ENCODE results near the gene MYRF. TPM values are rescaled to one million over a fixed set of nuclear protein-coding genes. Genes with fewer than 3 reads are reported as not detected.

MYRF gene
- total RNA-seq, 1 donor from 2014 or later: 39.5 TPM

DNA sequence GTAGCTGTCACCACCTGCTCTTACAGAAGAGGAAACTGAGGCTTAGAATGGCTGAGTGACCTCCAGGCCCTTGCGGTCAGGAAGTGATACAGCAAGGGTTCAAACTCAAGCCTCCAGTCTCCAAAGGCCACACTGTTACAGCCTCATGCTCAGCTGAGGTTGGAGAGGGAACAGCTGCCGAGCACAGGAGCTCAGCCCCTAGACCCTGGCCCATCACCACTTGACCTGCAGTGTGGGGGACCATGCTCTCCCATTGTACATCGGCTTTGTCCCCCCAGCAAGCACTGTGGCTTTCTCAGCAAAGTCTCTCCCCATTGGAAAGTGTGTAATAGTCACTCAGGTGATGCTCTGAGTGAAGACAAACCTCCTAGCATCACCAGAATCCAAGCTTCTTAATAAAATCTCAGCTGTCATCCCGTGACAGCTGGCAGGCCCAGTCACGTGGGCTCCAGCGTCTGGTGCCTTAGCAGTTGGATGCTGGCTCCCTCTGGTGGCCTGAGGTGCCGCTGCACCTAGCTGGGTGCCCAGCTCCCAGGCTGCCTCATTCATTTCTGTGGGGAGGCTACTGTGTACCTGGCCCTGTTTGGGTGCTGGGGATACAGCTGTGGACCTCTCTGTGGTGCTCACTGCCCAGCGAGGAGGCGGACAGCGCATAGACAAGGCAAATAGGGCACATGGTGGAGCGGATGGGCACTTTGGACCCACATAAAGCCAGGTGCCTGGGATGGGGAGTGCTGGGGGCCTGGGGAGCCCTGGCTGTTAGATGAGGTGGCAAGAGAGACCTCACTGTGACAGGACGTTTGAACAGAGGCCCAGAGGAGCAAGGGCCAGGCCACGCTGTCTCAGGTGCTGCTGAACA is 19.1 kb upstream of the MYRF start:
- H3K4me3 Mint-ChIP-seq (ENCODE audit: unreplicated experiment): no peak overlapping the region
- H3K36me3 Mint-ChIP-seq (ENCODE audit: low read depth, unreplicated experiment): peaks cover 8% of the 10 kb centered on the region
- H3K9me3 Mint-ChIP-seq (ENCODE audit: unreplicated experiment): no peaks in the 10 kb centered on the region
- DNase-seq (ENCODE audit: low read depth): peak; percentile 50
- no peak overlapping the region for H3K4me3 ChIP-seq (ENCODE audit: insufficient read depth, low read depth, low read length)
- peaks cover 14% of the 10 kb centered on the region for H4K20me1 ChIP-seq (ENCODE audit: insufficient read depth, low read length)
- peaks cover 9% of the 10 kb centered on the region for H3K36me3 ChIP-seq (ENCODE audit: insufficient read depth, low read length)
- no peak overlapping the region for H3K27ac Mint-ChIP-seq (ENCODE audit: unreplicated experiment)
- peaks cover 20% of the 10 kb centered on the region for H3K4me1 ChIP-seq (ENCODE audit: insufficient read depth, low read length)
- H3K27ac ChIP-seq (ENCODE audit: low read depth, low read length): no peak overlapping the region
- H3K4me1 Mint-ChIP-seq (ENCODE audit: low read depth, unreplicated experiment): peaks cover 12% of the 10 kb centered on the region
- peak; percentile 50 for FAIRE-seq
- TF ChIP-seq, protein P1, sequence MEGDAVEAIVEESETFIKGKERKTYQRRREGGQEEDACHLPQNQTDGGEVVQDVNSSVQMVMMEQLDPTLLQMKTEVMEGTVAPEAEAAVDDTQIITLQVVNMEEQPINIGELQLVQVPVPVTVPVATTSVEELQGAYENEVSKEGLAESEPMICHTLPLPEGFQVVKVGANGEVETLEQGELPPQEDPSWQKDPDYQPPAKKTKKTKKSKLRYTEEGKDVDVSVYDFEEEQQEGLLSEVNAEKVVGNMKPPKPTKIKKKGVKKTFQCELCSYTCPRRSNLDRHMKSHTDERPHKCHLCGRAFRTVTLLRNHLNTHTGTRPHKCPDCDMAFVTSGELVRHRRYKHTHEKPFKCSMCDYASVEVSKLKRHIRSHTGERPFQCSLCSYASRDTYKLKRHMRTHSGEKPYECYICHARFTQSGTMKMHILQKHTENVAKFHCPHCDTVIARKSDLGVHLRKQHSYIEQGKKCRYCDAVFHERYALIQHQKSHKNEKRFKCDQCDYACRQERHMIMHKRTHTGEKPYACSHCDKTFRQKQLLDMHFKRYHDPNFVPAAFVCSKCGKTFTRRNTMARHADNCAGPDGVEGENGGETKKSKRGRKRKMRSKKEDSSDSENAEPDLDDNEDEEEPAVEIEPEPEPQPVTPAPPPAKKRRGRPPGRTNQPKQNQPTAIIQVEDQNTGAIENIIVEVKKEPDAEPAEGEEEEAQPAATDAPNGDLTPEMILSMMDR (IDR thresholded peaks at IDR 0.05; ENCODE audit: insufficient read depth, low read depth, low read length): peak; percentile 98
- no peak for TF ChIP-seq EZH2 (IDR thresholded peaks at IDR 0.05; ENCODE audit: insufficient read depth, low read length)
- no peaks in the 10 kb centered on the region for H3K27me3 ChIP-seq (ENCODE audit: insufficient read depth, low read length)
- peak overlapping the region; percentile 28 for H3K9ac ChIP-seq (ENCODE audit: low read length)
- H2AFZ ChIP-seq (ENCODE audit: low read depth, low read length): no peak overlapping the region
- peak overlapping the region; percentile 3 for H3K4me2 ChIP-seq (ENCODE audit: low read length)
- H3K27me3 Mint-ChIP-seq (ENCODE audit: low read depth, unreplicated experiment): peaks cover 7% of the 10 kb centered on the region
- no peaks in the 10 kb centered on the region for H3K79me2 ChIP-seq (ENCODE audit: insufficient read depth, low read length)
- no peaks in the 10 kb centered on the region for H3K9me3 ChIP-seq (ENCODE audit: insufficient read depth, low read depth, low read length)

DNA sequence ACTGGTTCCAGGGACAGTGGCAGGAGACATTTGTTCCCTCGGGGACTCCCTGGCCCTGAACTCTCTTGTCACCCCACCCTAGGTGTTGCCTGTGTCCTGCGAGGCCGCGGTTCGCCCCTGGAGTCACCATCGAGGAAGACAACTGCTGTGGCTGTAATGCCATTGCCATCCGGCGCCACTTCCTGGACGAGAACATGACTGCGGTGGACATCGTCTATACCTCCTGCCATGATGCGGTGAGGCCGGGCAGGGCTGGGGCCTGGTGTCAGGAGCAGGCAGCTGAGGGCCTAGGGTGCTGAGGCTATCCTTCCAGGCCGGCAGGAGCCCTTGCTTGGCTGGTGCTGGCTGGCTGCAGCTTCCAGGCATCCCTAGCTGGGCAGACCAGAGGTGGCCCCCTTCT is 17.7 kb upstream of the MYRF start:
- Mint-ChIP-seq H3K36me3 (ENCODE audit: low read depth, unreplicated experiment) (peaks cover 4% of the 10 kb centered on the region), H3K4me3 (ENCODE audit: unreplicated experiment) (no peak overlapping the region), H3K9me3 (ENCODE audit: unreplicated experiment) (no peaks in the 10 kb centered on the region), H3K4me1 (ENCODE audit: low read depth, unreplicated experiment) (peaks cover 3% of the 10 kb centered on the region), H3K27me3 (ENCODE audit: low read depth, unreplicated experiment) (peaks cover 10% of the 10 kb centered on the region), H3K27ac (ENCODE audit: unreplicated experiment) (no peak overlapping the region)
- no peak overlapping the region for H2AFZ ChIP-seq (ENCODE audit: low read depth, low read length)
- H3K79me2 ChIP-seq (ENCODE audit: insufficient read depth, low read length): no peaks in the 10 kb centered on the region
- H3K27ac ChIP-seq (ENCODE audit: low read depth, low read length): no peak overlapping the region
- H3K9ac ChIP-seq (ENCODE audit: low read length): no peak overlapping the region
- DNase-seq (ENCODE audit: low read depth) (no peak), FAIRE-seq (no peak)
- no peak for TF ChIP-seq EZH2 (IDR thresholded peaks at IDR 0.05; ENCODE audit: insufficient read depth, low read length)
- TF ChIP-seq, protein P1 (IDR thresholded peaks at IDR 0.05; ENCODE audit: insufficient read depth, low read depth, low read length): no peak
- H4K20me1 ChIP-seq (ENCODE audit: insufficient read depth, low read length): peaks cover 11% of the 10 kb centered on the region
- H3K4me3 ChIP-seq (ENCODE audit: insufficient read depth, low read depth, low read length): no peak overlapping the region
- H3K9me3 ChIP-seq (ENCODE audit: insufficient read depth, low read depth, low read length): no peaks in the 10 kb centered on the region
- H3K27me3 ChIP-seq (ENCODE audit: insufficient read depth, low read length): no peaks in the 10 kb centered on the region
- peaks cover 9% of the 10 kb centered on the region for H3K36me3 ChIP-seq (ENCODE audit: insufficient read depth, low read length)
- peaks cover 9% of the 10 kb centered on the region for H3K4me1 ChIP-seq (ENCODE audit: insufficient read depth, low read length)
- no peak overlapping the region for H3K4me2 ChIP-seq (ENCODE audit: low read length)

DNA sequence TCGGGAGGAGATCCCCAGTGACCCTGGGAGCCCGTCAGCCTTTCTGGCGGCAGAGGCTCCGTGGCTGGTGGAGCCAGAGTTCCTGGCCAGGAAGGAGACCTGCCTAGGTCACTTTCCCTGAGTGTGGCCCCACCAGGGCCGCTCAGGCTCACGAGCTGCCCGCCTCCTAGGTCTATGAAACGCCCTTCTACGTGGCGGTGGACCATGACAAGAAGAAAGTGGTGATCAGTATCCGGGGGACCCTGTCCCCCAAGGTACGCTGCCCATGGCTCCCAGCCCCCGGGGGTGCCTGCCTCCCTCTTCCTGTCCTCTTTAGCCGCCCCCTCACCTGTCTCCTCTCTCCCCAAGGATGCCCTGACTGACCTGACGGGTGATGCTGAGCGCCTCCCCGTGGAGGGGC is 17.0 kb upstream of the MYRF start:
- Histone ChIP-seq H3K9ac (ENCODE audit: low read length) (no peak overlapping the region), H3K36me3 (ENCODE audit: insufficient read depth, low read length) (peaks cover 9% of the 10 kb centered on the region), H3K4me3 (ENCODE audit: insufficient read depth, low read depth, low read length) (no peak overlapping the region), H4K20me1 (ENCODE audit: insufficient read depth, low read length) (peaks cover 11% of the 10 kb centered on the region), H3K4me1 (ENCODE audit: insufficient read depth, low read length) (peaks cover 9% of the 10 kb centered on the region), H3K4me2 (ENCODE audit: low read length) (no peak overlapping the region), H3K27me3 (ENCODE audit: insufficient read depth, low read length) (no peaks in the 10 kb centered on the region), H3K9me3 (ENCODE audit: insufficient read depth, low read depth, low read length) (no peaks in the 10 kb centered on the region), H3K79me2 (ENCODE audit: insufficient read depth, low read length) (no peaks in the 10 kb centered on the region), H2AFZ (ENCODE audit: low read depth, low read length) (no peak overlapping the region), H3K27ac (ENCODE audit: low read depth, low read length) (no peak overlapping the region)
- Mint-ChIP-seq H3K36me3 (ENCODE audit: low read depth, unreplicated experiment) (peaks cover 4% of the 10 kb centered on the region), H3K27ac (ENCODE audit: unreplicated experiment) (peak overlapping the region; percentile 62), H3K4me3 (ENCODE audit: unreplicated experiment) (no peak overlapping the region), H3K27me3 (ENCODE audit: low read depth, unreplicated experiment) (peaks cover 11% of the 10 kb centered on the region), H3K9me3 (ENCODE audit: unreplicated experiment) (no peaks in the 10 kb centered on the region), H3K4me1 (ENCODE audit: low read depth, unreplicated experiment) (peaks cover 3% of the 10 kb centered on the region)
- FAIRE-seq (no peak), DNase-seq (ENCODE audit: low read depth) (no peak)
- no peak for TF ChIP-seq EZH2 (IDR thresholded peaks at IDR 0.05; ENCODE audit: insufficient read depth, low read length)
- TF ChIP-seq, protein P1 (IDR thresholded peaks at IDR 0.05; ENCODE audit: insufficient read depth, low read depth, low read length): no peak
